IMR-90 (cell line): ENCODE results near the gene SOCS6. TPM values are rescaled to one million over a fixed set of nuclear protein-coding genes. Genes with fewer than 3 reads are reported as not detected.

ENCODE experiments used
- ATAC-seq: fragments of 200-7000 bp; cut with Tn5 transposase; 2 replicates; pipeline ENCODE4 v1.9.1; 2020; ENCODE audit warnings: low read depth, mild to moderate bottlenecking, moderate library complexity
- BruUV-seq: library from RNA; stranded (reverse); fragments of 400-500 nt; replicated peaks from 2 replicates; lab custom pipeline; 2021; lab: Mats Ljungman, UMichigan
- CTCF ChIA-PET: fragments of 300-600 bp; formaldehyde crosslinking; extraction: SDS; loops from one replicate; lab custom pipeline; 2021; ENCODE audit warnings: antibody characterized with exemption; lab: Yijun Ruan, JAX
- POLR2A ChIA-PET: fragments of 300-600 bp; sonication (Branson Sonifier 250); formaldehyde crosslinking; loops from one replicate; lab custom pipeline; 2022; ENCODE audit warnings: antibody characterized with exemption; ENCODE audit not compliant: unreplicated experiment; lab: Charles Lee
- DNase-seq: peaks from one replicate; pipeline ENCODE4 v3.0.0; 2013
- H2AFZ ChIP-seq: replicated peaks from 2 replicates; pipeline ENCODE3; 2013; ENCODE audit warnings: low read length, mild to moderate bottlenecking; ENCODE audit not compliant: poor library complexity
- H2AK5ac ChIP-seq: 2 replicates; pipeline ENCODE4 v1.6.1; 2013; ENCODE audit warnings: low read depth, low read length, inconsistent platforms
- H2AK9ac ChIP-seq: replicated peaks from 2 replicates; pipeline ENCODE3; 2013; ENCODE audit warnings: mild to moderate bottlenecking, low read depth, low read length, moderate library complexity; ENCODE audit not compliant: poor library complexity
- H2BK120ac ChIP-seq: 2 replicates; pipeline ENCODE4 v1.6.1; 2013; ENCODE audit warnings: low read depth, low read length, inconsistent platforms
- H2BK15ac ChIP-seq: 3 replicates; pipeline ENCODE4 v1.6.1; 2013; ENCODE audit warnings: low read depth, low read length, inconsistent platforms
- H2BK20ac ChIP-seq: 2 replicates; pipeline ENCODE4 v1.6.1; 2013; ENCODE audit warnings: low read depth, mild to moderate bottlenecking, inconsistent platforms, low read length, moderate library complexity
- H2BK5ac ChIP-seq: 2 replicates; pipeline ENCODE4 v1.6.1; 2013; ENCODE audit warnings: mild to moderate bottlenecking, low read depth, low read length, inconsistent platforms; ENCODE audit not compliant: poor library complexity, severe bottlenecking
- H3K14ac ChIP-seq: replicated peaks from 2 replicates; pipeline ENCODE4 v1.6.1; 2013; ENCODE audit warnings: low read depth, low read length, inconsistent platforms
- H3K18ac ChIP-seq: 2 replicates; pipeline ENCODE4 v1.6.1; 2013; ENCODE audit warnings: low read depth, low read length, control low read depth
- H3K23ac ChIP-seq: 2 replicates; pipeline ENCODE4 v1.6.1; 2013; ENCODE audit warnings: low read depth, low read length, inconsistent platforms
- H3K27ac ChIP-seq: 2 replicates; pipeline ENCODE4 v1.5.1; 2013; ENCODE audit warnings: mild to moderate bottlenecking, control low read depth, low read length; ENCODE audit not compliant: insufficient read depth
- H3K27me3 ChIP-seq: 2 replicates; pipeline ENCODE4 v1.6.1; 2013; ENCODE audit warnings: low read length; ENCODE audit not compliant: control insufficient read depth, insufficient read depth
- H3K36me3 ChIP-seq: 2 replicates; pipeline ENCODE4 v1.6.1; 2013; ENCODE audit warnings: low read length, mixed read lengths; ENCODE audit not compliant: control insufficient read depth, insufficient read depth
- H3K4ac ChIP-seq: 2 replicates; pipeline ENCODE4 v1.6.1; 2013; ENCODE audit warnings: low read depth, low read length, inconsistent platforms
- H3K4me1 ChIP-seq: 2 replicates; pipeline ENCODE4 v1.6.1; 2013; ENCODE audit warnings: low read length, mixed read lengths; ENCODE audit not compliant: control insufficient read depth, insufficient read depth
- H3K4me2 ChIP-seq: 2 replicates; pipeline ENCODE4 v1.6.1; 2013; ENCODE audit warnings: low read depth, mild to moderate bottlenecking, control low read depth, low read length, moderate library complexity
- H3K4me3 ChIP-seq: 2 replicates; pipeline ENCODE4 v1.5.1; 2013; ENCODE audit warnings: low read depth, mild to moderate bottlenecking, control low read depth, low read length, moderate library complexity; ENCODE audit not compliant: insufficient read depth
- H3K56ac ChIP-seq: 2 replicates; pipeline ENCODE4 v1.6.1; 2013; ENCODE audit warnings: low read length, inconsistent platforms; ENCODE audit not compliant: insufficient read depth; ENCODE audit errors: extremely low read depth
- H3K79me1 ChIP-seq, 2 experiments: 2 replicates each; pipeline ENCODE4 v1.6.1; 2013; ENCODE audit warnings: low read length in 2 of 2, inconsistent platforms in 1 of 2, low read depth in 1 of 2
- H3K9ac ChIP-seq: 2 replicates; pipeline ENCODE4 v1.6.1; 2013; ENCODE audit warnings: low read depth, low read length, control low read depth
- H3K9me1 ChIP-seq: 2 replicates; pipeline ENCODE4 v1.6.1; 2013; ENCODE audit warnings: low read length, inconsistent platforms; ENCODE audit not compliant: insufficient read depth
- H3K9me3 ChIP-seq: 2 replicates; pipeline ENCODE4 v1.6.1; 2013; ENCODE audit warnings: low read length; ENCODE audit not compliant: control insufficient read depth, insufficient read depth
- H4K20me1 ChIP-seq: 2 replicates; pipeline ENCODE4 v1.6.1; 2013; ENCODE audit warnings: low read length, inconsistent platforms; ENCODE audit not compliant: insufficient read depth
- H4K5ac ChIP-seq: 2 replicates; pipeline ENCODE4 v1.6.1; 2013; ENCODE audit warnings: mild to moderate bottlenecking, low read depth, low read length, control low read depth
- H4K8ac ChIP-seq, 2 experiments: 2 replicates each; pipeline ENCODE4 v1.6.1; 2013; ENCODE audit warnings: low read depth in 2 of 2, low read length in 2 of 2, control low read depth in 1 of 2, inconsistent platforms in 1 of 2
- H4K91ac ChIP-seq: 2 replicates; pipeline ENCODE4 v1.6.1; 2013; ENCODE audit warnings: low read depth, low read length, inconsistent platforms; ENCODE audit not compliant: insufficient read depth
- NFE2L2 ChIP-seq: fragments of 150-350 bp; IDR thresholded peaks from 2 replicates; pipeline ENCODE4 v1.6.1; 2016; ENCODE audit warnings: low read depth, mild to moderate bottlenecking, low read length
- RAD21 ChIP-seq: IDR thresholded peaks from 2 replicates; pipeline ENCODE4 v1.6.1; 2012; ENCODE audit warnings: low read length, improper control_type of control experiment
- WGBS, 2 experiments: methylation state at CpG; one replicate each; pipeline versions ENCODE4 v1.1.5 to v1.1.7; 2013; ENCODE audit warnings: missing lambda C conversion rate in 2 of 2; ENCODE audit not compliant: insufficient read length in 1 of 2; ENCODE audit errors: extremely low coverage in 2 of 2; 5-methylcytosine and 5-hydroxymethylcytosine counted together
- dilution Hi-C: fragments of 300-500 bp; cut with HindIII; formaldehyde crosslinking; loops from one replicate; pipeline ENCODE4 v1.14.3; 2018; ENCODE audit warnings: low sequenced_read_pairs; ENCODE audit not compliant: unreplicated experiment
- in situ Hi-C: fragments of 300-500 bp; cut with MboI; formaldehyde crosslinking; loops from 3 replicates; pipeline ENCODE4 v1.14.3; 2019; ENCODE audit warnings: low sequenced_read_pairs, inconsistent platforms, mixed read lengths
- intact Hi-C: fragments of 100-400 bp; cut with micrococcal nuclease; formaldehyde crosslinking; loops from 2 replicates; pipeline ENCODE4 v1.10.0; 2022
- polyA plus RNA-seq, 3 experiments: library from polyadenylated mRNA; depleted of rRNA; stranded (reverse); fragments of >200 nt; gene quantifications; 2 replicates each; pipeline ENCODE4 v1.2.3, GENCODE V29; 2012; ENCODE audit warnings: low replicate concordance in 1 of 3
- total RNA-seq: library from RNA; depleted of rRNA; stranded (reverse); fragments of >200 nt; gene quantifications from 2 replicates; pipeline ENCODE4 v1.2.3, GENCODE V29; 2012
- TF ChIP-seq, protein P1 (sequence below): fragments of 150-350 bp; IDR thresholded peaks from 2 replicates; pipeline ENCODE4 v1.6.1; 2017; ENCODE audit warnings: mild to moderate bottlenecking, antibody characterized with exemption, low read length, low read depth

SOCS6 gene
- total and polyA plus RNA-seq, 2 of the 4 experiments (the other 2 are of a cell fraction) = 21.3 to 57.4 TPM

GRCh38 chr18:70295192-70296188 lies 6.6 kb downstream of the SOCS6 start (continued):
- TF ChIP-seq, protein P1, sequence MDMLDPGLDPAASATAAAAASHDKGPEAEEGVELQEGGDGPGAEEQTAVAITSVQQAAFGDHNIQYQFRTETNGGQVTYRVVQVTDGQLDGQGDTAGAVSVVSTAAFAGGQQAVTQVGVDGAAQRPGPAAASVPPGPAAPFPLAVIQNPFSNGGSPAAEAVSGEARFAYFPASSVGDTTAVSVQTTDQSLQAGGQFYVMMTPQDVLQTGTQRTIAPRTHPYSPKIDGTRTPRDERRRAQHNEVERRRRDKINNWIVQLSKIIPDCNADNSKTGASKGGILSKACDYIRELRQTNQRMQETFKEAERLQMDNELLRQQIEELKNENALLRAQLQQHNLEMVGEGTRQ = no peak

- Histone ChIP-seq H4K91ac (no peak overlapping the region), H3K4ac (peak overlapping the region; percentile 25), H2BK15ac (no peak overlapping the region), H3K4me3 (no peak overlapping the region), H2AFZ (no peak overlapping the region), H3K27me3 (no peaks in the 10 kb centered on the region), H2AK9ac (peak overlapping the region; percentile 62), H2BK20ac (no peak overlapping the region), H3K4me1 (peaks cover 19% of the 10 kb centered on the region), H3K18ac (no peak overlapping the region), H4K5ac (no peak overlapping the region), H4K8ac (no peak overlapping the region), H3K27ac (peak overlapping the region; percentile 4; the same call in 1 of the 2 replicates), H4K20me1 (peaks cover 80% of the 10 kb centered on the region), H3K14ac (peak overlapping the region; percentile 17; the same call in 1 of the 2 replicates), H3K23ac (peak overlapping the region; percentile 88; the same call in 1 of the 2 replicates), H3K56ac (no peak overlapping the region), H3K79me1 (peaks cover 0 to 50% of the 10 kb centered on the region in 2 experiments; a peak in 3 of 4 replicates), H3K9ac (no peak overlapping the region), H3K4me2 (peak overlapping the region; percentile 26), H2BK5ac (peak overlapping the region; percentile 73), H2AK5ac (peak overlapping the region; percentile 74), H3K36me3 (no peaks in the 10 kb centered on the region), H3K9me3 (no peaks in the 10 kb centered on the region), H2BK120ac (no peak overlapping the region), H3K9me1 (peaks cover 30% of the 10 kb centered on the region)
- TF ChIP-seq RAD21 (no peak), NFE2L2 (no peak)
- DNase-seq = no peak
- dilution Hi-C loops (no loop called here), intact Hi-C loops (no loop called here), in situ Hi-C loops (no loop called here)
- BruUV-seq = no TSS peak
- POLR2A ChIA-PET = interaction anchor here (0.7 kb wide), 1 partner anchor 643 kb away, joined by 4 read pairs; no protein-coding TSS in a partner anchor
- ATAC-seq = no peak
- CTCF ChIA-PET = no interaction called here
- no CpG with 5 or more reads among the region's 10 CpGs for WGBS, 2 experiments
Measured at GRCh38 chr18:70296289-70296688, 7.4 kb downstream of the SOCS6 start.
